Measurements from ENCODE around the gene MRPS10. TPM values are rescaled to one million over a fixed set of nuclear protein-coding genes. Genes with fewer than 3 reads are reported as not detected.
A peak's percentile ranks its signal among the peaks of the same experiment; 100 is the strongest.
"Not testable (repeated sequence)": the region's sequence is repeated elsewhere in the genome, so short reads cannot be mapped to it uniquely, and the experiment has no call there.

MRPS10 gene
- total RNA-seq, 1 donor from 2014 or later = 48.8 TPM

DNA sequence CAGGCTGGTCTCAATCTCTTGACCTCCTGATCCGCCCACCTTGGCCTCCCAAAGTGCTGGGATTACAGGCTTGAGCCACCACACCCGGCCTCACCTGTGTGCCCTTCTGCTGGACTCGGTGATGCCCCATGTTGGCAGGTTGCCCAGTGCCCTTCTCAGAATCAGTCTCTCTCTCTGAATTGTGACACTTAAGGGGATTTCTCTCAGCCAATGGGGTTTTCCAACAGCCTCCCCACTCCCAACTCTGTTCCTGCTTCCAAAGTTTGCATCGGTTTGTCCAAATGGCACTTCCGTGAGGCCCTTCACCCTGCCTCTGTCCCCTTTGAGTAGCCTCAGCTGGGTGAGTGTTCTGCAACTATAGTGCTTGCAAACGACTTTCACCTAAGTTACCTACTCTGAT, 3.1 kb upstream of the MRPS10 start:
- Mint-ChIP-seq H3K4me1 (ENCODE audit: low read depth) (peaks cover 21% of the 10 kb centered on the region), H3K4me3 (no peak overlapping the region), H3K27ac (no peak overlapping the region), H3K9me3 (no peaks in the 10 kb centered on the region), H3K27me3 (ENCODE audit: insufficient read depth) (no peaks in the 10 kb centered on the region), H3K36me3 (ENCODE audit: low read depth) (peaks cover 6% of the 10 kb centered on the region)
- intact Hi-C loops (cut with micrococcal nuclease) = loop anchor here (5.0 to 10.0 kb wide), 3 partner anchors 204 to 951 kb away; partner anchors contain the start of gene SRF
- no peak for DNase-seq (ENCODE audit: low spot score)

DNA sequence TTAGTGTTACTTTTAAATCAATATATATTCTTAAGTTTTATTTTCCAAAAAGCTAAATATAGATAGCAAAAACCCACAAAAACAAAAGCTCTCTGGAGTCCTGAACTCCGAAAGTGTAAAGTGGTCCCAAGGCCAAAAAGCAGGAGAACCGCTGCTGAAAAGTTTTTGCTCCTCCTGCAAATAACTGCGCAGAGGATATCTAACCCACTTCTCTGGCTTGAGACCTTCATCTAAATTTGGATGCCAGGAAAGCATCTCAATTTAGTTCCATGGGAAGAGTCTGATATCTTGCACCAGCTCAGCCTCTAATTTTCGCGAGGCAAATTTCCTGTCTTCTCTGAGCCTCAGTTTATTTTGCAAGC, 523 bp downstream of the MRPS10 start:
- no peaks in the 10 kb centered on the region for H3K27me3 Mint-ChIP-seq (ENCODE audit: insufficient read depth)
- peaks cover 20% of the 10 kb centered on the region for H3K4me1 Mint-ChIP-seq (ENCODE audit: low read depth)
- intact Hi-C loops (cut with micrococcal nuclease) = loop anchor here (1.0 to 5.0 kb wide), 11 partner anchors 50 to 1300 kb away; partner anchors contain the start of genes BYSL, MED20, POLR1C and TAF8
- H3K4me3 Mint-ChIP-seq = peak overlapping the region; percentile 96
- H3K9me3 Mint-ChIP-seq = no peaks in the 10 kb centered on the region
- peaks cover 16% of the 10 kb centered on the region for H3K36me3 Mint-ChIP-seq (ENCODE audit: low read depth)
- no peak for DNase-seq (ENCODE audit: low spot score)
- H3K27ac Mint-ChIP-seq = peak overlapping the region; percentile 89

DNA sequence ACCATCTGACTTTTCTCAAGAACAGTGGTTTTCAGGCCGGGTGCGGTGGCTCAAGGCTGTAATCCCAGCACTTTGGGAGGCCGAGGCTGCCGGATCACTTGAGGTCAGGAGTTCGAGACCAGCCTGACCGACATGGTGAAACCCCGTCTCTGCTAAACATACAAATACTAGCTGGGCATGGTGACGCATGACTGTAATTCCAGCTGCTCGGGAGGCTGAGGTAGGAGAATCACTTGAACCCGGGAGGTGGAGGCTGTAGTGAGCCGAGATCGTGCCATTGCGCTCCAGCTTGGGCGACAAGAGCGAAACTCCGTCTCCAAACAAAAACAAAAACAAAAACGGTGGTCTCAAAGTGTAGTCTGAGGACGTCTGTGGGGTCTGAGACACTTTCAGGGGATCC, 1.2 kb downstream of the MRPS10 start:
- H3K9me3 Mint-ChIP-seq; DNase-seq (ENCODE audit: low spot score); H3K27me3 Mint-ChIP-seq (ENCODE audit: insufficient read depth): not testable (repeated sequence)
- H3K4me1 Mint-ChIP-seq (ENCODE audit: low read depth) = peaks cover 20% of the 10 kb centered on the region
- H3K36me3 Mint-ChIP-seq (ENCODE audit: low read depth) = peaks cover 16% of the 10 kb centered on the region
- H3K4me3 Mint-ChIP-seq = peak overlapping the region; percentile 81
- peak overlapping the region; percentile 22 for H3K27ac Mint-ChIP-seq
- intact Hi-C loops (cut with micrococcal nuclease) = loop anchor here (2.0 to 5.0 kb wide), 5 partner anchors 49 to 1300 kb away; partner anchors contain the start of genes POLR1C, TBCC, TRERF1 and YIPF3

DNA sequence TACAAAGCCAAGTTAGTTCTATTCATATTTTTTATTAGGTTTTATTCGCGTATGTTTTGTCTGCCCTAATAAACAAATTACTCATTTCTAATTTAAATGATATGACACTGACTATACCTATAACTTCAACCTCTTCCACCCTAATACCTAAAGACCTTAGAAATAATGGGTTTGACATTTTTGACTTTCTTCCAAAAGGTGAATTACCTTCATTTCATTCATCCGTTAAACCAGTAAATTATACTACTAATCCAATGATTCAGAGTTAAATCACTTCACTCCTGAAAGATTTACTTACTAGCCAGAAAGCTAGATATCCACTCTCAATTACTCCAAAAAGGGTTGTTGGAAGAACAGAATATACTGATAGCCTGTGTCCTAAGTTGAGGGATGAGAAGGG, 5.2 kb downstream of the MRPS10 start:
- Mint-ChIP-seq H3K36me3 (ENCODE audit: low read depth) (peaks cover 34% of the 10 kb centered on the region), H3K27ac (no peak overlapping the region), H3K4me1 (ENCODE audit: low read depth) (peaks cover 11% of the 10 kb centered on the region), H3K9me3 (no peaks in the 10 kb centered on the region), H3K27me3 (ENCODE audit: insufficient read depth) (no peaks in the 10 kb centered on the region), H3K4me3 (no peak overlapping the region)
- DNase-seq (ENCODE audit: low spot score) = no peak
- intact Hi-C loops (cut with micrococcal nuclease) = no loop called here

DNA sequence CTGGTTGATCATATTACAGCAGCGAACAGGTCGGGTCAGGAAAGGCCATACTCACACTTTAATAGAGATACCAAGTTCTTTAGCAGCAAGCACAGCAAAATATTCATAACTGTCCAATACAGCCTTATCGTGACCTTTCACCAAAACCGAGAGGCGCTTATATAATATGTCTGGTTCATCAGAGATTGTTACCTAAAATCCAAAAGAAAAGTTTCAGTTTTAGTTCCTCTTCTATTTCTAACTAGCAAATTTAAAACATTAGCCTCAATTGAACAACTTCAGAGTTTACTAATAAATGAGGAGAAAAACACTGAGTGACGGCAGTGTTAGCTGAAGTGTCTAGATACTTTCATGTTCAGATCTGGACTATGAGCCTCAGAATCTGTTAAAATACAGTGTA, 5.9 kb downstream of the MRPS10 start:
- peaks cover 10% of the 10 kb centered on the region for H3K4me1 Mint-ChIP-seq (ENCODE audit: low read depth)
- H3K4me3 Mint-ChIP-seq = no peak overlapping the region
- H3K27me3 Mint-ChIP-seq (ENCODE audit: insufficient read depth) = no peaks in the 10 kb centered on the region
- peaks cover 33% of the 10 kb centered on the region for H3K36me3 Mint-ChIP-seq (ENCODE audit: low read depth)
- DNase-seq (ENCODE audit: low spot score) = no peak
- intact Hi-C loops (cut with micrococcal nuclease) = no loop called here
- no peak overlapping the region for H3K27ac Mint-ChIP-seq
- no peaks in the 10 kb centered on the region for H3K9me3 Mint-ChIP-seq

DNA sequence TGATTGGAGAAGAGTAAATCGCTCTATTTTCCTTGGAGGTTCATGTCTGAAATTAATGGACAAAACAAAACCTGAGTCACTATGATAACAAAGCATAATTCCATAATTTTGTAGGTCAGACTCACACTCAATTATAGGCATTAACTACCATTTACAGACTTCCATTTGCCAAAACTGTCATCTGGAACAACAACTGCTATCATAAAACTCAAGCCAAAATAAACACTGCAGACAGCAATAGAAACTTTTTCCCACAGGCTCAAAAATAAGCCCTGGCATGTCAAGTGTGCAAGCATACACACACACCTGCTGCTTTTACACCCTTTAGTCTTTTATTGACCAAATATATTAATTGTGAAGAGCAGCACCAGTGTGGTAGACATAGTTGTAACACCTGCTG, 7.1 kb downstream of the MRPS10 start:
- Mint-ChIP-seq H3K27ac (no peak overlapping the region), H3K4me1 (ENCODE audit: low read depth) (peaks cover 10% of the 10 kb centered on the region), H3K9me3 (no peaks in the 10 kb centered on the region), H3K27me3 (ENCODE audit: insufficient read depth) (no peaks in the 10 kb centered on the region), H3K4me3 (no peak overlapping the region), H3K36me3 (ENCODE audit: low read depth) (peaks cover 34% of the 10 kb centered on the region)
- intact Hi-C loops (cut with micrococcal nuclease) = no loop called here
- no peak for DNase-seq (ENCODE audit: low spot score)

DNA sequence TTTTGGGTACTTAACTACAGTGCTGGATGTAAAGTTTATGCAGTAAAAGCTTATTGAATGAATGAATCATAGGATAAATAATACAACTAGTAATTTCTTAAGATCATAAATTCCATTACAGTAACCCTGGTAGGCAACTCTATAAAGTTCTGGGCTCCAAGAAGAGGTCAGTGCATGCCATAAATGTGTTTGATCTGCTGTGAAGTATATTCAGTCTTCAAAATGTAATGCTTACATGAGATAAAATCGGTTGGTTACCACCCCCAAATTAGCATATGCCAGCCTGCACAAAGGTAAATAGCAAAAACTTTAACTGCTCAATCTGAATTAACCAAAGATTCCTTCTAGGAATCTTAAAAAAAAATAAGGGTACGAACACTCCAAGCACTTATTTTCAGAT, 10.1 kb downstream of the MRPS10 start:
- H3K4me1 Mint-ChIP-seq (ENCODE audit: low read depth); intact Hi-C loops (cut with micrococcal nuclease); H3K27me3 Mint-ChIP-seq (ENCODE audit: insufficient read depth); H3K9me3 Mint-ChIP-seq; DNase-seq (ENCODE audit: low spot score); H3K4me3 Mint-ChIP-seq; H3K27ac Mint-ChIP-seq: not testable (repeated sequence)
- H3K36me3 Mint-ChIP-seq (ENCODE audit: low read depth) = peaks cover 26% of the 10 kb centered on the region

DNA sequence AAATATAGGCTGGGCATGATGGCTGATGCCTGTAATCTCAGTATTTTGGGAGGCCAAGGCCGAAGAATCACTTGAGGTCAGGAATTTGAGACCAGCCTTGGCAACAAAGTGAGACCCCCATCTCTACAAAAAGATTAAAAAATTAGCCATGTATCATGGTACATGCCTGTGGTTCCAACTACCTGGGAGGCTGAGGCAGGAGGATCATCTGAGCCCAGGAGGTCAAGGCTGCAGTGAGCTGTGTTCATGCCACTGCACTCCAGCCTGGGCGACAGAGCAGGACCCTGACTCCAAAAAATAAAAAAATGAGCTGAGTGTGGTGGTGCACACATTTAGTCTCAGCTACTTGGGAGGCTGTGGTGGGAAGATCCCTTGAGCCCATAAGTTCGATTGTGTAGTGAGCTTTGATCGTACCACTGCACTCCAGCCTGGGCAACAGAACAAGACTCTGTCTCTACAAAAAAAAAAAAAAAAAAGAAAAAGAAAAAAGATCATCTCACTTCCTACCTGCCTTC, 12.8 kb downstream of the MRPS10 start:
- no peaks in the 10 kb centered on the region for H3K9me3 Mint-ChIP-seq
- no peaks in the 10 kb centered on the region for H3K4me1 Mint-ChIP-seq (ENCODE audit: low read depth)
- H3K36me3 Mint-ChIP-seq (ENCODE audit: low read depth) = peaks cover 24% of the 10 kb centered on the region
- intact Hi-C loops (cut with micrococcal nuclease) = no loop called here
- H3K4me3 Mint-ChIP-seq = no peak overlapping the region
- no peak for DNase-seq (ENCODE audit: low spot score)
- H3K27me3 Mint-ChIP-seq (ENCODE audit: insufficient read depth) = no peaks in the 10 kb centered on the region
- H3K27ac Mint-ChIP-seq = no peak overlapping the region

DNA sequence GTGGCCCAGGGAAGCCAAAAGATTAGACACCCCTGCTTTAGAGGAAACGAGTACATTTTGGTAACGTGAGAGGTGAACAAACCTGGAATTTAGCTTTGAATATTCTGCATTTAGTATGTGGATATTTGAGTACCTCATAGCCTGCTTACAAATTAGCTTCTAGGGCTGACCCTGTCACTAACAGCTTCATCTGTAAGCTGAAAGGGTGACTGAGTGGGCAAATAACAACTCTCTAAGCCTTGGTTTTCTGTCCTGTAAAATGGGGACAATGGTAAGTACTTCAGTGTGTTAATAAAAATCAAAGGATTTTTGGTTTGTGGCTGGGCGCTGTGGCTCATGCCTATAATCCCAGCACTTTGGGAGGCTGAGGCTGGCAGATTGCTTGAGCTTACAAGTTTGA, 14.5 kb downstream of the MRPS10 start:
- peaks cover 19% of the 10 kb centered on the region for H3K36me3 Mint-ChIP-seq (ENCODE audit: low read depth)
- no peak overlapping the region for H3K27ac Mint-ChIP-seq
- no peaks in the 10 kb centered on the region for H3K4me1 Mint-ChIP-seq (ENCODE audit: low read depth)
- H3K27me3 Mint-ChIP-seq (ENCODE audit: insufficient read depth) = no peaks in the 10 kb centered on the region
- DNase-seq (ENCODE audit: low spot score) = no peak
- intact Hi-C loops (cut with micrococcal nuclease) = no loop called here
- H3K9me3 Mint-ChIP-seq = no peaks in the 10 kb centered on the region
- no peak overlapping the region for H3K4me3 Mint-ChIP-seq

DNA sequence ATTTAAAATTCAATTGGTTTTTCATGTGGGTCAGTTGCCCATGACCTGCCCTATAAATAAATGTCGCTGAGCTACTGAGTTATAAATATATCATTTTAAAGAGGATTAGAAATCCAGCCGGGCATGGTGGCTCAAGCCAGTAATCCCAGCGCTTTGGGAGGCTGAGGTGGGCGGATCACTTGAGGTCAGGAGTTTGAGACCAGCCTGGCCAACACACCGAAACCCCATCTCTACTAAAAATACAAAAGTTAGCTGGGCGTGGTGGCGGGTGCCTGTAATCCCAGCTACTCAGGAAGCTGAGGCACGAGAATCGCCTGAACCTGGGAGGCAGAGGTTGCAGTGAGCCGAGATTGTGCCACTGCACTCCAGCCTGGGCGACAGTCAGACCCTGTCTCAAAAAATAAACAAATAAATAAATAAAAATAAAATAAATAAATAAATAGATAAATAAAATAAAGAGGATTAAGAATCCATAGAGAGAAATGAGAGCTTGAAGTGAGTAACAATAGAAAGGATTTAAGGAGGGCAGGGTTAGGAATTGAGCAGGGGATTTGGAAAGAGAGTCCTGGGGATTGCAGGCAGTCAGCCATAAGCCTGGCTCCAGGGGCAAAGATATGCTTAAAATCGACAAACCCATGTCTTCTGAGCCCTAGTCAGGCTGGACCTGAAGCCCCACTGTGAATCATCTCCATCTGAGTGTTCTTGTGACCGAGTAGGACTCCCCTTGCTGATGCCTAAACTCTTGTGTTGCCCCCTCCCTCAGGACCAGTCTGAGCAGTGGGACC, 15.3 kb downstream of the MRPS10 start:
- H3K9me3 Mint-ChIP-seq; H3K27me3 Mint-ChIP-seq (ENCODE audit: insufficient read depth); H3K27ac Mint-ChIP-seq; intact Hi-C loops (cut with micrococcal nuclease); H3K4me1 Mint-ChIP-seq (ENCODE audit: low read depth); DNase-seq (ENCODE audit: low spot score); H3K4me3 Mint-ChIP-seq: not testable (repeated sequence)
- H3K36me3 Mint-ChIP-seq (ENCODE audit: low read depth) = peaks cover 12% of the 10 kb centered on the region

DNA sequence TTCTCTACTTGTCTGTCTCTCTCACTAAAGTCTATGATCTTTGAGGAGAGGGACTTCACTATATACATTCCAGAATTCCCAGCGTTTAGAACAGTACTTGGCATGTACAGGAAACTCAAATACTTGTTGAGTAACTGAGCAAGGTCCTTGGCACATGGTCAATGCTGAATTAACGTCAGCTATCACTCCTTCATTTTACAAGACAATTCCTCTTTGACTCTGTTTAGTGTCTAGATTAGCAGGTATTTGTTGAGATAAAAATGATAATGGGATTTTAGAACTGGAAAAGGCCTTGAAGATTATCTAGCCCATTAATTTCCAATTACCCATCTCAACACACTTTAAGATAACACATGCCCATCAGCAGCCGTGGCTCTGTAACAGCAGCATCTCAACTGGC, 16.3 kb downstream of the MRPS10 start:
- no peak overlapping the region for H3K4me3 Mint-ChIP-seq
- H3K4me1 Mint-ChIP-seq (ENCODE audit: low read depth) = no peaks in the 10 kb centered on the region
- intact Hi-C loops (cut with micrococcal nuclease) = no loop called here
- no peak for DNase-seq (ENCODE audit: low spot score)
- no peaks in the 10 kb centered on the region for H3K9me3 Mint-ChIP-seq
- no peak overlapping the region for H3K27ac Mint-ChIP-seq
- peaks cover 12% of the 10 kb centered on the region for H3K36me3 Mint-ChIP-seq (ENCODE audit: low read depth)
- no peaks in the 10 kb centered on the region for H3K27me3 Mint-ChIP-seq (ENCODE audit: insufficient read depth)

DNA sequence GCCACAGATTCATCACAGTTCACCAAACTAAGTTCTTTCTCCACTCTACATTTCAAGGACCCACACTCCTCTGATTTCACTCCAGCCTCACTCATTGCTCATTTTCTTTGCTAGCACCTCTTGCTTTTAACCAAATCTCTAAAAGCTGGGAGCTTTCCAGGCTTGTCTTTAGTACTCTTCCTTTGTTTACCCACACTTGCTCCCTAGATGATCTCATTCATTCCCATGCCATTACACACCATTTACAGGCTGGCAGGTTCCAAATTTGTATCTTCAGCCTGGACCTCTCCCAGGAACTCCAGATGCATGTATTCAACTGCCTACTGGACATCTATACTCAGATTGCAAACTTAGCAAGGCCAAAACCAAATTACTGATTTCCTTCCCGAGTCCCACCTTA, 17.6 kb downstream of the MRPS10 start:
- no peak for DNase-seq (ENCODE audit: low spot score)
- no peaks in the 10 kb centered on the region for H3K27me3 Mint-ChIP-seq (ENCODE audit: insufficient read depth)
- intact Hi-C loops (cut with micrococcal nuclease) = no loop called here
- H3K36me3 Mint-ChIP-seq (ENCODE audit: low read depth) = peaks cover 9% of the 10 kb centered on the region
- no peaks in the 10 kb centered on the region for H3K9me3 Mint-ChIP-seq
- no peak overlapping the region for H3K27ac Mint-ChIP-seq
- H3K4me3 Mint-ChIP-seq = no peak overlapping the region
- no peaks in the 10 kb centered on the region for H3K4me1 Mint-ChIP-seq (ENCODE audit: low read depth)

DNA sequence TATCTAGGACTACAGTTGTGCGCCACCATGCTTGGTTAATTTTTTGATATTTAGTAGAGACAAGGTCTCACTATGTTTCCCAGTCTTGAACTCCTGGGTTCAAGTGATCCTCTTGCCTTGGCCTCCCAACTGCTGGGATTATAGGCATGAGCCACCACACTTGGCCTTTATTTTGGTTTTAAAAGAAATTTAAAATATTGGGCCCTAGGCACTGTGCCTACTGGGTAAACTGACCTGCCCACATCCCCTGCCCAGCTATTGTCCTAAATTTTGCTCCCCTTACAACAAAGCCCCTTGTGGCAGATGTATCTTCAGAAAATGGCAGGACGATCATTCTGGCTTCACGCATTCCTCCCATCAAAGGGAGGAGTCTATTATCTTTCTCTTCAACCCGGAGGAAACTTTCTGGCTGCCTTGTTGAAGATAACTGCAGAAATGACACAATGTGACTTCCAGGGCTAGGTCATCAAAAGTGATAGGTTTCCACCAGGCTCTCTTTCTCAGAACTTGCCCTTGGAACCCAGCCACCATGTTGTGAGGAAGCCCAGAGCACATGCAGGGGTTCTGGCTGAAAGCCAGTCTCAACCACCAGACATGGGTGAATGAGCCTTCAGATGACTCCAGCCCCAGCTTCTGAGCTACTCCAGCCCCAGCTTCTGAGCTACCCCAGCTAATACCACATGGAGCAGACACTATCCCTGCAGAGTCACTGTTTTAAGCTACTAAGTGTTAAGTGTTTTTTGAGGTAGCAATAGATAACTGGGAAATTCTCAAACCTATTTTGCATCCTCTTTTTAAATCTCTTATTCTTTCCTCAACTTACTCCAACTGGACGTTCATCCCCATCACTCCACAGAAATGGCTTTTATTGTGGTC, 18.3 kb downstream of the MRPS10 start:
- H3K4me3 Mint-ChIP-seq = no peak overlapping the region
- H3K36me3 Mint-ChIP-seq (ENCODE audit: low read depth) = peaks cover 9% of the 10 kb centered on the region
- no peaks in the 10 kb centered on the region for H3K9me3 Mint-ChIP-seq
- H3K27ac Mint-ChIP-seq = no peak overlapping the region
- no peaks in the 10 kb centered on the region for H3K27me3 Mint-ChIP-seq (ENCODE audit: insufficient read depth)
- DNase-seq (ENCODE audit: low spot score) = no peak
- no peaks in the 10 kb centered on the region for H3K4me1 Mint-ChIP-seq (ENCODE audit: low read depth)
- intact Hi-C loops (cut with micrococcal nuclease) = no loop called here

Measured in activated T-helper 1 cell treated with anti-CD3 and anti-CD28 coated beads, Interleukin-12 subunit alpha, Interleukin-12 subunit beta, Interleukin-2, Interleukin-4 antibody, amounts not matched to agents 30 ng/mL and 10 ng/mL and 1 ng/mL, durations not matched to agents 14 hours and 24 hours and 36 hours (primary cell).